ENCODE measurements around the gene GPAT2.
"Not testable (repeated sequence)": the region's sequence is repeated elsewhere in the genome, so short reads cannot be mapped to it uniquely, and the experiment has no call there.

GPAT2 gene

GRCh38 chr2:96065954-96066353, 31.2 kb upstream of the GPAT2 start:
- not testable (repeated sequence) for DNase-seq (ENCODE audit: low read depth, low spot score); H3K4me3 ChIP-seq (ENCODE audit: low read length)

DNA sequence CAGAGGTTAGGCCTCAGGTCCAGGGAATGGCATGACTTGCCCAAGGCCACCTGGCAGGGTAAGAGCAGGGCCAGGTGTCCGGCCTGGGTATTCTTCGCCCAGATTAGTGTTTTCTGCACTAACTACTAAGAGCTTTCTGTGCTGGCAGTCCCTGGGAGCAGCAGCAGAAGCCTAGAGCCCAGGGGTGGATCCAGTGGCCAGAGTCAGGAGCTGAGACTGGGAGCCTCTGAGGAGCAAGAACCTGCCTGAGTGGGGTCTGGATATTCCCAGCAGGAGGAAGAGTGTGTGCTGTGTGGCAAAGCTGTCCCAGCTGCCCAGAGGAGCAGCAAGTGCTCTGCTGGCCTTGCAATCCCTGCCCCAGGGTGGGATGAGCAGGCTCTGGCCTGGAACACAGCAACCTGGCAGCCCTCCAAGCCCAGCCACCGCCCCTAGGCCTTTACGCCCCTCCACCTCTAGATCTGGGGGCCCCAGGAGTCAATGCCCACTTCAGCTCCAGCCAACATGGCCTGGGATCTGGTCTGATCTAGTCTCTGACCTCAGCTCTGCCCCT, 30.7 kb upstream of the GPAT2 start:
- H3K4me3 ChIP-seq (ENCODE audit: low read length): no peak overlapping the region
- DNase-seq (ENCODE audit: low read depth, low spot score): no peak

GRCh38 chr2:96064760-96065159, 30.0 kb upstream of the GPAT2 start:
- not testable (repeated sequence) for H3K4me3 ChIP-seq (ENCODE audit: low read length); DNase-seq (ENCODE audit: low read depth, low spot score)

DNA sequence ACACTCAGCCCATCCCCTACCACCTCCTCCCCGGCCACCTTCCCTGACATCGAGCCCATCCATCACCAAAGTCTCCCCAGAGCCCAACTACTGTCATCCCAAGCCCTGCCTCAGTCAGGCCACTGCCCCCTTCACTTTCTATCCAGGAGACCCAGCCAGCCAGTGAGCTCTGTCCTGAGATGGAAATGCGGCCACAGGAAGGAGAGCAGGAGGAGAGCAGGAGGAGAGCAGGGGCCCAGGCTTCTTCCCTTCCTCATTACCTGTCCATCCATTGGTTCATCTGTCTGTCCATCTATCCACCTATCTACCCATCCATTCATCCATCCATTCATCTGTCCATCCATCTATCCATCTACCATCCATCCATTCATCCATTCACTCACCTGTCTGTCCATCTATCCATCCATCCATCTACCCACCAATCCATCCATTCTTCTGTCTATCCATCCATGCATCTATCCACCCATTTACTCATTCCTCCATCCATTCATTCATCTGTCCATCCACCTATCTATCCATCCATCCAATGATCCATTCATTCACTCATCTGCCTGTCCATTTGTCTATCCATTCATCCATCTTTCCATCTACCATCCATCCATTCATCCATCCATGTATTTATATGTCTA, 29.4 kb upstream of the GPAT2 start:
- not testable (repeated sequence) for DNase-seq (ENCODE audit: low read depth, low spot score); H3K4me3 ChIP-seq (ENCODE audit: low read length)

DNA sequence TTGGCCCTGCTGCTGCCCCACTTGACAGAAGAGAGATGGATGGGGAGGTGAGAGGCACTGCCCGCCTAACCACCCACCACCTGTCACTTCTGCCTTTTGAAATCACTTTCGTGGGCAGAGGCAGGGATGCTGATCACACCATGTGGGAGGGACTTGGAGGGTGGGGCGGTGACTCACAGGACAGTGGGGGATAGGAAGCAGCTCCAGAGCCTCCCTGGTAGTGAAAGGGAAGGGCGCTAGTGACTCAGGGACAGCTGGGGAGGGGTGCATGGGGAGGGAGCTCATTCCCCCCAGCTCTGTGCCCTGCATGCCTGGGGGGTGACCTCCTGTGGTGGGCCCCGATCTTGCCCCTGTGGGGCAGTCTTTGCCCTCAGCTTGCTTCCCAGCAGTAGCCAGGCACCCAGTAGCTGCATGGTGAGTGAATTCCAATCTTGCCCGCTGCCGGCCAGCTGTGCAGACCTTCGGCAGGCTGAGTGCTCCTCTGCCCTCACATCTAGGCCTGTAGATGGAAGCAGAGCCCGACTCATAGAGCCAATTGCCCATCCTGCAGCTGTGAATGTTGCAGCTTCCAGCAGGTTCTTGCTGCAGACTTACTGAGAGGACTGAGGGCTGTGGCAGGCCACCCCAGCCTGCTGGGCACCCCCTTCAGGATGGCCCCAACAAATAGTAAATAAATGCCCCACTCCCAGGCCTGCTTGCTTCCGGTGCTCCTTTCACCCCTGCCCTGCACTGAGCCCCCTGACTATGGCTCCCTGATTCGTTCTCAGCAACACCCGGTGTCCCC, 28.6 kb upstream of the GPAT2 start:
- not testable (repeated sequence) for DNase-seq (ENCODE audit: low read depth, low spot score); H3K4me3 ChIP-seq (ENCODE audit: low read length)

DNA sequence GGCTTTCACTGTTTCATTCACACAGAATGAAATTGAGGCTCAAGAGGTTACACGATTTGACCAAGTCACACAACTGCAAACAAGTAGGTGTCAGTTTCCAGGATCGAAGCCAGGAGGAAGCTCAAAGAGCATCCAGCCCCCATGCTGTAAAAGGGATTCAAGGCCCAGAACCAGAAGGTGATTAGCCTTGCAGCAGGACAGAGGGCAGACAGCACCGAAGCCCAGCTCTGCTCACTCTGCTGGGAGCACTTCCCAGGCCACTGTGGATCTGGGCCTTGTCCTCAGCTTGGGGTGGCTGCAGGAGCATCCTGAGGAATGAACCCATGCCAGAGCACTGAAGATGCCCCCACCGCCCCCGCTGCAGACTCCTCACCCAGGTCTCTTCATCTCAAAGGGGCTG, 27.8 kb upstream of the GPAT2 start:
- H3K4me3 ChIP-seq (ENCODE audit: low read length); DNase-seq (ENCODE audit: low read depth, low spot score): not testable (repeated sequence)

DNA sequence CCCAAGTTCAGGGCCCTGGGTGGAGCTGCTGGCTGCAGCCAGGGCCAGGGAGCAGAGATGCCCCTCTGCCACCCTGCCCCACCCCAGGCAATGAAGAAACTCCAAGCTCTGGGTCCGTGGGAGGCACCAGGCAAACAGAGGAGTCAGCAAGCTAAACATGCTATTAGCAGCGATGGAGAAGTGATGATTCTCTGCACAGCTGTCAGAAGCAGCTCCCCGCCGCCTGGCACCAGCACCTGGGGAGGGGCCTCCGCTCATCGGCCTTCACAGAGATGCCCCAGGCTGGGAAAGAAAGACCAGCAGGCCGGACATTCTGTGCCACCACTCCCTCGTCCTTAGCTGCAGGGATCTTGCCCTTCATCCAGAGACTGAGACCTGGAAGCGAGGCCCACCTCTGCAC, 27.2 kb upstream of the GPAT2 start:
- H3K4me3 ChIP-seq (ENCODE audit: low read length); DNase-seq (ENCODE audit: low read depth, low spot score): not testable (repeated sequence)

DNA sequence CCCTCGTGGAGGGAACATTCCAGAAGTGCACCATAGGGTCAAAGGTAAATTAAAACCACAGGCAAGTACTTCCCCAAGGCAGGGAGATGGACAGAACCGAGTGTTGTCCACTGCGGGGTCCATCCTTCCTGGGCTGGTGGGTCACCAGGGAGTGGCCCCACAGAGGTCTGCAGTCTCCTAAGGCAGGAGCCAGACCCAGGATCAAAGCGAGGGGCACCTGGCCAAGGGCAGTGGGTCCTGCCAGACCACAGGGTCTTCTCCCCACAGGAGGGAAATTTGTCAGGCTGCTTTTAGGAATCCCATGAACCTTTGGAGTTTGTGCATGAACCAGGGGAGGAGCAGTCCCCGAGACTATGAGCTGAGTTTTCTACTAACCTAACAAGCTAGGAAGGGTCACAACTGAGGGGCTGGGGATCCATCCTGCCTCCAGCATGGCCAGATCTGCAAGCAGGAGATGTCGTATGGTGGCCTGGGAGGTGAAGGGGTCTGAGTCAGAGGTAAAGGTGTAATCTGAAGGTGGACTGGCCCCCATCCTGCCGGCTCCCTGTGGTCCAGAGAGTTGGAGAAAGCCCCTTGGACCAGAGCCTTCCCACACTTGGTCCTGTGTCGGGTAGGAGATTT, 26.6 kb upstream of the GPAT2 start:
- H3K4me3 ChIP-seq (ENCODE audit: low read length); DNase-seq (ENCODE audit: low read depth, low spot score): not testable (repeated sequence)

DNA sequence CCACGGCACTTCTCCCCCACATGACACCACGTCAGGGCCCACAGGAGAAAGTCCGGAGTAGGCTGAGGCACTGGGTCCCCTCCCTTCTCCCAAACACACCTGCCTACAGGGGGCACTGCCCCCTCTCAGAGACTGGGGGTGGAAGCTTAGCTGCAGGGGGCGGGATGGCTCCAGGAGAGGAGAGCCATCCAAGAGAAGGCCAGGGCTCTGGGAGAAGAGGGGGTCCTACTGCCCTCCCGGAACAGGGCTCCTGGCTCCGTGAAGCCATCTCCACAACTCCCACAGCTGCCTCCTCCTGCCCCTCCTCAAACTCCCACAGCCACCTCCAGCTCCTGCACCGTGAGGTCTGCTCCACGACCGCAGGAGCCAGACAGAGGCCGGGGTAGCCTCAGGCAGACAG, 25.6 kb upstream of the GPAT2 start:
- DNase-seq (ENCODE audit: low read depth, low spot score); H3K4me3 ChIP-seq (ENCODE audit: low read length): not testable (repeated sequence)

GRCh38 chr2:96059443-96059842, 24.7 kb upstream of the GPAT2 start:
- not testable (repeated sequence) for DNase-seq (ENCODE audit: low read depth, low spot score)

DNA sequence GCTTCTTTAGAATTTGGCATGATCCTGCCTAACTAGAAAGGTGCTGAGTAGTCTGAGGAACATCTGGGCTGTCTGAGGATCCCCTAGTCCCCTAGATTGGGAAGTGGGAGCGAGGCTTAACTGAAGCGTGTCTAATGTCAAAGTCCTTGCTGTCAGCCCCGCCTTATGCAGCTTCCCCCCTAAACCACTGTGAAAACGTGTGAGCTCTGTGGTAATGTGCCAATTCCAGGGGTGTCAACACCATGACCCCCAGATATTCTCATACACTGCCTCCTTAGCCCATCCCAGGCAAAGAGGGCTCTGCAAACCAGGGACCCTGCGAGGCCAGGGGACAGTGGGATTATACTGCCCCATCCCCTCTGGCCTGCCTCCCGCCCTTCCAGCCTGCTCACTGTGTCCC, 21.1 kb upstream of the GPAT2 start:
- not testable (repeated sequence) for H3K4me3 ChIP-seq (ENCODE audit: low read length); DNase-seq (ENCODE audit: low read depth, low spot score)

More at GRCh38 chr2:96059443-96059842, 24.7 kb upstream of the GPAT2 start:
- H3K4me3 ChIP-seq (ENCODE audit: low read length): not testable (repeated sequence)

- DNase-seq (ENCODE audit: low read depth, low spot score); H3K4me3 ChIP-seq (ENCODE audit: low read length): not testable (repeated sequence)
These were observed 19.8 kb upstream of the GPAT2 start for GRCh38 chr2:96054537-96054936.

- H3K4me3 ChIP-seq (ENCODE audit: low read length); DNase-seq (ENCODE audit: low read depth, low spot score): not testable (repeated sequence)
These were observed 18.7 kb upstream of the GPAT2 start for GRCh38 chr2:96053385-96053784.

DNA sequence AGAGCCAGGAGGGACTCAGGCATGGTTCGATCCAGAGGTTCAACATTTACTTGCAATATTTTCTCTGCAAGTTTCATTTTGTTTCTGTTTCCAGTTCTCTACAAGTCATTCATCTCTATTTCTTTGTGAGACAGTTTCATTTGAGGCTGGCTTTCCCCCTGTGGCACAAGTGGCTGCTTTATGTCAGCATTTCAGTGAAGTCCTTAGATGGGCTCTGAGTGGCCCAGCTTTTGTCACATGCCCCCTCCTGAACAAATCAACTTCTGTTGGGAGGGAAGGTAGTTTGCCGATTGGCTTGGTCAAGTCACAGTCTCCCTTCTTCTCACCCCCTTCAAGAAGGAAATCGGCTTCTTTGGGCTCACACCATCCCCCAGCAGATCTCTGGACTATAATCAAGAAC, 17.9 kb upstream of the GPAT2 start:
- DNase-seq (ENCODE audit: low read depth, low spot score); H3K4me3 ChIP-seq (ENCODE audit: low read length): not testable (repeated sequence)

GRCh38 chr2:96049917-96050262, 15.2 kb upstream of the GPAT2 start:
- DNase-seq (ENCODE audit: low read depth, low spot score); H3K4me3 ChIP-seq (ENCODE audit: low read length): not testable (repeated sequence)

GRCh38 chr2:96049049-96049916, 14.6 kb upstream of the GPAT2 start:
- H3K4me3 ChIP-seq (ENCODE audit: low read length); DNase-seq (ENCODE audit: low read depth, low spot score): not testable (repeated sequence)

DNA sequence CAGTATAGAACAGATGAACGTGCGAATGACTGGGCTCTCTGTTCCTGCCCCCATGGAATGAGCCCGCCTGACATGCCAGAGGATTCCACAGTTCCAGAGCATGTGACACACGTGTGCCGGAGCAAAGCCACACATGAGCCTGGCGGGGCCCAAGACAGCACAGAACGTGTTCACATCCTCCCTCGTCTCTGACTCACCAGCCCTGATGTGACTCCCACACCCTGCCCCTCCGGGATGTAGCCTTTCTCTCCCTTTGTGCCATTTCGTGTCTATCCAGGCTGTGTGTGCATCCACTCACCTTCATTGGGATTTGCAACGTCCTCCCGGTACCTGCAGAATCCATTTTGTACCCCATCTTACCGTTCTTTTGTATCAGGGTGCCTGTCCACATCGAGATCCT, 838 bp upstream of the GPAT2 start:
- DNase-seq (ENCODE audit: low read depth, low spot score); H3K4me3 ChIP-seq (ENCODE audit: low read length): not testable (repeated sequence)

DNA sequence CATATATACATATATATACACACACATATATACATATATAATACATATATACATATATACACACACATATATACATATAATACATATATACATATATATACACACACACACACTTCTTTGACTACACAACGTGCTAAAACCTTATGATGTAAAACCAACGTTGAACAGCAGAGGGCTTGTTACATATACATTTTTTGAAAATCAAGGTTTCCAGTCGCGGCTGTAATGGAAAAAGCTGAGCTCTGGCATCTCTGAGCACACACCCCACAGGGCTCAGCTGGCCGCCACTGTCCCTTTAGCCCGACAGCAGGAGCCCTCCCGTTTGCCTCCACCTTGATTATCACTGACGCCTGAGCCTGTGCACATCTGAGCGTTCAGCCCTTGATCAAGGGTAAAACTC, 719 bp downstream of the GPAT2 start:
- H3K4me3 ChIP-seq (ENCODE audit: low read length); DNase-seq (ENCODE audit: low read depth, low spot score): not testable (repeated sequence)

GRCh38 chr2:96027725-96028325, 6.9 kb downstream of the GPAT2 start:
- H3K4me3 ChIP-seq (ENCODE audit: low read length); DNase-seq (ENCODE audit: low read depth, low spot score): not testable (repeated sequence)
